Activated naive CD8-positive, alpha-beta T cell treated with anti-CD3 and anti-CD28 coated beads, Interleukin-2, amount 10 ng/mL, durations not matched to agents 7 days and 5 days (primary cell): ENCODE measurements around the gene LCAT. TPM values are rescaled to one million over a fixed set of nuclear protein-coding genes. Genes with fewer than 3 reads are reported as not detected.

ENCODE experiments used
- ATAC-seq: fragments of 150-1000 bp; cut with Tn5 transposase; one replicate; pipeline ENCODE4 v1.10.0; 2021; ENCODE audit warnings: low read depth, moderate library complexity
- POLR2A ChIA-PET: fragments of 350-600 bp; sonication (Branson Sonifier 250); formaldehyde crosslinking; loops from one replicate; lab custom pipeline; 2021; ENCODE audit warnings: antibody characterized with exemption; lab: Charles Lee
- DNase-seq: peaks from one replicate; pipeline ENCODE4 v3.0.0; 2021
- H3K27ac Mint-ChIP-seq: one replicate; pipeline ENCODE4 v1.8.0; 2022; ENCODE audit warnings: mild to moderate bottlenecking, mixed read lengths
- H3K27me3 Mint-ChIP-seq: one replicate; pipeline ENCODE4 v1.8.0; 2022; ENCODE audit warnings: mild to moderate bottlenecking, moderate library complexity, mixed read lengths
- H3K36me3 Mint-ChIP-seq: one replicate; pipeline ENCODE4 v1.8.0; 2021; ENCODE audit warnings: mild to moderate bottlenecking, mixed read lengths
- H3K4me1 Mint-ChIP-seq: one replicate; pipeline ENCODE4 v1.8.0; 2021; ENCODE audit warnings: mixed read lengths
- H3K4me3 Mint-ChIP-seq: one replicate; pipeline ENCODE4 v1.8.0; 2022; ENCODE audit warnings: mild to moderate bottlenecking, moderate library complexity, mixed read lengths
- H3K9me3 Mint-ChIP-seq: one replicate; pipeline ENCODE4 v1.8.0; 2021; ENCODE audit warnings: mixed read lengths
- total RNA-seq, 2 experiments: library from RNA; stranded (reverse); gene quantifications; one replicate each; pipeline ENCODE4 v1.2.3, GENCODE V29; 2021

LCAT gene
- total RNA-seq, 2 experiments from 2014 or later, result 17.6 to 23.6 TPM

GRCh38 chr16:67950335-67950843 is 6.5 kb upstream of the LCAT start:
- H3K27ac Mint-ChIP-seq, result no peak overlapping the region
- H3K9me3 Mint-ChIP-seq, result no peaks in the 10 kb centered on the region
- POLR2A ChIA-PET, result interaction anchor here (1.3 to 2.5 kb wide), 4 partner anchors 10 to 18 kb away, joined by 3 to 9 read pairs (median 4); partner anchors contain the start of genes PSMB10 and SLC12A4
- H3K36me3 Mint-ChIP-seq, result peaks cover 9% of the 10 kb centered on the region
- H3K4me1 Mint-ChIP-seq, result peaks cover 3% of the 10 kb centered on the region
- DNase-seq (no peak), ATAC-seq (no peak)
- H3K27me3 Mint-ChIP-seq, result no peaks in the 10 kb centered on the region
- no peak overlapping the region for H3K4me3 Mint-ChIP-seq

- Mint-ChIP-seq H3K27me3 (no peaks in the 10 kb centered on the region), H3K4me1 (peaks cover 3% of the 10 kb centered on the region), H3K9me3 (no peaks in the 10 kb centered on the region), H3K27ac (no peak overlapping the region), H3K36me3 (peaks cover 9% of the 10 kb centered on the region), H3K4me3 (no peak overlapping the region)
- ATAC-seq (no peak), DNase-seq (no peak)
- POLR2A ChIA-PET, result interaction anchor here (0.7 to 2.5 kb wide), 4 partner anchors 9 to 14 kb away, joined by 3 to 9 read pairs (median 3); partner anchors contain the start of gene PSMB10
Measured at GRCh38 chr16:67949645-67950044, 5.7 kb upstream of the LCAT start.

GRCh38 chr16:67948015-67948414 is 4.1 kb upstream of the LCAT start:
- H3K36me3 Mint-ChIP-seq, result peaks cover 9% of the 10 kb centered on the region
- H3K4me3 Mint-ChIP-seq, result no peak overlapping the region
- H3K4me1 Mint-ChIP-seq, result peaks cover 3% of the 10 kb centered on the region
- ATAC-seq (no peak), DNase-seq (no peak)
- no peaks in the 10 kb centered on the region for H3K9me3 Mint-ChIP-seq
- POLR2A ChIA-PET, result interaction anchor here (2.5 kb wide), 1 partner anchor 12 kb away, joined by 9 read pairs; the partner anchor contains the start of gene PSMB10
- no peaks in the 10 kb centered on the region for H3K27me3 Mint-ChIP-seq
- peak overlapping the region; percentile 54 for H3K27ac Mint-ChIP-seq

GRCh38 chr16:67946966-67947558 is 3.1 kb upstream of the LCAT start:
- ATAC-seq (no peak), DNase-seq (no peak)
- POLR2A ChIA-PET, result interaction anchor here (0.8 to 1.5 kb wide), 3 partner anchors 12 to 76 kb away, joined by 3 to 14 read pairs (median 4); partner anchors contain the start of genes DDX28, DUS2 and PSMB10
- H3K4me1 Mint-ChIP-seq, result peaks cover 4% of the 10 kb centered on the region
- H3K4me3 Mint-ChIP-seq, result no peak overlapping the region
- no peaks in the 10 kb centered on the region for H3K9me3 Mint-ChIP-seq
- no peaks in the 10 kb centered on the region for H3K27me3 Mint-ChIP-seq
- H3K36me3 Mint-ChIP-seq, result peaks cover 9% of the 10 kb centered on the region
- H3K27ac Mint-ChIP-seq, result no peak overlapping the region

GRCh38 chr16:67946128-67946569 is 2.2 kb upstream of the LCAT start:
- POLR2A ChIA-PET, result interaction anchor here (0.8 to 1.5 kb wide), 3 partner anchors 11 to 77 kb away, joined by 3 to 14 read pairs (median 4); partner anchors contain the start of genes DDX28, DUS2 and PSMB10

GRCh38 chr16:67945392-67945933 is 1.5 kb upstream of the LCAT start:
- no peak overlapping the region for H3K4me3 Mint-ChIP-seq
- no peak for DNase-seq
- H3K27me3 Mint-ChIP-seq, result no peaks in the 10 kb centered on the region
- no peaks in the 10 kb centered on the region for H3K9me3 Mint-ChIP-seq
- H3K36me3 Mint-ChIP-seq, result peaks cover 10% of the 10 kb centered on the region
- H3K27ac Mint-ChIP-seq, result no peak overlapping the region
- POLR2A ChIA-PET, result interaction anchor here (0.8 to 1.3 kb wide), 2 partner anchors 10 to 78 kb away, joined by 4 read pairs; partner anchors contain the start of genes DDX28 and DUS2
- peaks cover 14% of the 10 kb centered on the region for H3K4me1 Mint-ChIP-seq
- ATAC-seq, result no peak

More at GRCh38 chr16:67946128-67946569, 2.2 kb upstream of the LCAT start:
- DNase-seq (no peak), ATAC-seq (no peak)
- no peaks in the 10 kb centered on the region for H3K9me3 Mint-ChIP-seq
- peak overlapping the region; percentile 54 for H3K27ac Mint-ChIP-seq
- no peaks in the 10 kb centered on the region for H3K27me3 Mint-ChIP-seq
- H3K4me1 Mint-ChIP-seq, result peaks cover 11% of the 10 kb centered on the region
- no peak overlapping the region for H3K4me3 Mint-ChIP-seq
- peaks cover 10% of the 10 kb centered on the region for H3K36me3 Mint-ChIP-seq

- peaks cover 21% of the 10 kb centered on the region for H3K4me1 Mint-ChIP-seq
- DNase-seq (no peak), ATAC-seq (no peak)
- H3K36me3 Mint-ChIP-seq, result peaks cover 12% of the 10 kb centered on the region
- POLR2A ChIA-PET, result interaction anchor here (0.8 kb wide), 1 partner anchor 9 kb away, joined by 4 read pairs; no protein-coding TSS in a partner anchor
- H3K27me3 Mint-ChIP-seq, result no peaks in the 10 kb centered on the region
- no peak overlapping the region for H3K4me3 Mint-ChIP-seq
- H3K27ac Mint-ChIP-seq, result no peak overlapping the region
- H3K9me3 Mint-ChIP-seq, result no peaks in the 10 kb centered on the region
Measured at GRCh38 chr16:67944690-67945391, 921 bp upstream of the LCAT start.

- DNase-seq (no peak), ATAC-seq (no peak)
- H3K9me3 Mint-ChIP-seq, result no peaks in the 10 kb centered on the region
- H3K4me3 Mint-ChIP-seq, result no peak overlapping the region
- no peak overlapping the region for H3K27ac Mint-ChIP-seq
- H3K27me3 Mint-ChIP-seq, result no peaks in the 10 kb centered on the region
- POLR2A ChIA-PET, result no interaction called here
- H3K36me3 Mint-ChIP-seq, result peaks cover 17% of the 10 kb centered on the region
- peaks cover 27% of the 10 kb centered on the region for H3K4me1 Mint-ChIP-seq
Measured at GRCh38 chr16:67943256-67943618, 683 bp downstream of the LCAT start.

- Mint-ChIP-seq H3K27me3 (no peaks in the 10 kb centered on the region), H3K27ac (no peak overlapping the region), H3K4me1 (peaks cover 27% of the 10 kb centered on the region), H3K9me3 (no peaks in the 10 kb centered on the region), H3K36me3 (peaks cover 14% of the 10 kb centered on the region), H3K4me3 (no peak overlapping the region)
- ATAC-seq, result no peak
- POLR2A ChIA-PET, result interaction anchor here (1.2 to 1.3 kb wide), 2 partner anchors 14 to 26 kb away, joined by 4 to 5 read pairs; partner anchors contain the start of gene SLC12A4
- no peak for DNase-seq
Measured at GRCh38 chr16:67942510-67943255, 1.2 kb downstream of the LCAT start.

- H3K4me3 Mint-ChIP-seq, result no peak overlapping the region
- POLR2A ChIA-PET, result interaction anchor here (1.2 to 1.3 kb wide), 2 partner anchors 14 to 27 kb away, joined by 4 to 5 read pairs; partner anchors contain the start of gene SLC12A4
- H3K27me3 Mint-ChIP-seq, result no peaks in the 10 kb centered on the region
- peak; percentile 35 for ATAC-seq
- H3K36me3 Mint-ChIP-seq, result peaks cover 17% of the 10 kb centered on the region
- no peaks in the 10 kb centered on the region for H3K9me3 Mint-ChIP-seq
- no peak for DNase-seq
- peak overlapping the region; percentile 51 for H3K27ac Mint-ChIP-seq
- H3K4me1 Mint-ChIP-seq, result peaks cover 30% of the 10 kb centered on the region
Measured at GRCh38 chr16:67942200-67942509, 1.8 kb downstream of the LCAT start.

GRCh38 chr16:67941469-67942199 is 2.3 kb downstream of the LCAT start:
- peaks cover 17% of the 10 kb centered on the region for H3K36me3 Mint-ChIP-seq
- no peaks in the 10 kb centered on the region for H3K27me3 Mint-ChIP-seq
- H3K4me3 Mint-ChIP-seq, result peak overlapping the region; percentile 3
- POLR2A ChIA-PET, result interaction anchor here (0.7 to 1.5 kb wide), 8 partner anchors 13 to 129 kb away, joined by 3 to 6 read pairs (median 4); partner anchors contain the start of genes PSKH1 and SLC12A4
- H3K9me3 Mint-ChIP-seq, result no peaks in the 10 kb centered on the region
- no peak for DNase-seq
- peak overlapping the region; percentile 61 for H3K27ac Mint-ChIP-seq
- H3K4me1 Mint-ChIP-seq, result peaks cover 33% of the 10 kb centered on the region
- ATAC-seq, result no peak
